Common myeloid progenitor, CD34-positive (primary cell): Measurements from ENCODE around the gene VAMP2.

Source experiments
- CTCF ChIA-PET: fragments of 350-600 bp; sonication (Branson Sonifier 250); formaldehyde crosslinking; loops from one replicate; lab custom pipeline; 2021; ENCODE audit warnings: antibody characterized with exemption; lab: Charles Lee
- POLR2A ChIA-PET: fragments of 350-600 bp; sonication (Branson Sonifier 250); formaldehyde crosslinking; loops from one replicate; lab custom pipeline; 2021; ENCODE audit warnings: antibody characterized with exemption; lab: Charles Lee
- DNase-seq, 3 donors: peaks; one replicate each; pipeline versions ENCODE4 v3.0.0 to v3.0.0-alpha.2; 2013
- H3K27ac ChIP-seq, 2 experiments: 1 replicate in 1 of 2; 2 replicates in 1 of 2; pipeline ENCODE4 v1.7.0; 2013; ENCODE audit warnings: inconsistent platforms in 2 of 2, low read length in 2 of 2, mild to moderate bottlenecking in 2 of 2, low read depth in 1 of 2, moderate library complexity in 1 of 2; ENCODE audit not compliant: severe bottlenecking in 2 of 2, insufficient read depth in 1 of 2, poor library complexity in 1 of 2
- H3K27me3 ChIP-seq, 5 experiments: replicated peaks in 2 of 5; 1 replicate in 3 of 5; 2 replicates in 2 of 5; pipeline versions ENCODE4 v1.6.1 to v1.7.0; 2013; ENCODE audit warnings: low read length in 4 of 5, mild to moderate bottlenecking in 2 of 5, moderate library complexity in 2 of 5, inconsistent platforms in 1 of 5; ENCODE audit not compliant: insufficient read depth in 5 of 5, control insufficient read depth in 4 of 5
- H3K36me3 ChIP-seq, 4 experiments: 1 replicate in 2 of 4; 2 replicates in 2 of 4; pipeline versions ENCODE4 v1.6.1 to v1.7.0; 2013; ENCODE audit warnings: low read length in 3 of 4, control low read depth in 1 of 4, mild to moderate bottlenecking in 1 of 4; ENCODE audit not compliant: control insufficient read depth in 4 of 4, insufficient read depth in 4 of 4
- H3K4me1 ChIP-seq, 4 experiments: 1 replicate in 3 of 4; 2 replicates in 1 of 4; pipeline versions ENCODE4 v1.6.1 to v1.7.1; 2013; ENCODE audit warnings: low read length in 3 of 4, mild to moderate bottlenecking in 3 of 4, control low read depth in 1 of 4, inconsistent platforms in 1 of 4, moderate library complexity in 1 of 4; ENCODE audit not compliant: control insufficient read depth in 4 of 4, insufficient read depth in 4 of 4; ENCODE audit errors: control extremely low read depth in 1 of 4
- H3K4me3 ChIP-seq, 7 experiments: 1 replicate in 4 of 7; 2 replicates in 3 of 7; pipeline versions ENCODE4 v1.5.1 to v1.7.0; 2013; ENCODE audit warnings: mild to moderate bottlenecking in 7 of 7, low read length in 6 of 7, moderate library complexity in 6 of 7, inconsistent platforms in 2 of 7, low read depth in 2 of 7, control low read depth in 1 of 7; ENCODE audit not compliant: insufficient read depth in 4 of 7, control insufficient read depth in 1 of 7; ENCODE audit errors: extremely low read depth in 1 of 7
- H3K9me3 ChIP-seq, 5 experiments: 1 replicate in 4 of 5; 2 replicates in 1 of 5; pipeline versions ENCODE4 v1.6.1 to v1.7.1; 2013; ENCODE audit warnings: low read length in 4 of 5, mild to moderate bottlenecking in 2 of 5, inconsistent platforms in 1 of 5, low read depth in 1 of 5, moderate library complexity in 1 of 5; ENCODE audit not compliant: control insufficient read depth in 4 of 5, insufficient read depth in 2 of 5; ENCODE audit errors: control extremely low read depth in 1 of 5
- WGBS: methylation state at CpG from one replicate; pipeline ENCODE4 v1.1.5; 2013; ENCODE audit not compliant: insufficient coverage; 5-methylcytosine and 5-hydroxymethylcytosine counted together

VAMP2 gene

DNA sequence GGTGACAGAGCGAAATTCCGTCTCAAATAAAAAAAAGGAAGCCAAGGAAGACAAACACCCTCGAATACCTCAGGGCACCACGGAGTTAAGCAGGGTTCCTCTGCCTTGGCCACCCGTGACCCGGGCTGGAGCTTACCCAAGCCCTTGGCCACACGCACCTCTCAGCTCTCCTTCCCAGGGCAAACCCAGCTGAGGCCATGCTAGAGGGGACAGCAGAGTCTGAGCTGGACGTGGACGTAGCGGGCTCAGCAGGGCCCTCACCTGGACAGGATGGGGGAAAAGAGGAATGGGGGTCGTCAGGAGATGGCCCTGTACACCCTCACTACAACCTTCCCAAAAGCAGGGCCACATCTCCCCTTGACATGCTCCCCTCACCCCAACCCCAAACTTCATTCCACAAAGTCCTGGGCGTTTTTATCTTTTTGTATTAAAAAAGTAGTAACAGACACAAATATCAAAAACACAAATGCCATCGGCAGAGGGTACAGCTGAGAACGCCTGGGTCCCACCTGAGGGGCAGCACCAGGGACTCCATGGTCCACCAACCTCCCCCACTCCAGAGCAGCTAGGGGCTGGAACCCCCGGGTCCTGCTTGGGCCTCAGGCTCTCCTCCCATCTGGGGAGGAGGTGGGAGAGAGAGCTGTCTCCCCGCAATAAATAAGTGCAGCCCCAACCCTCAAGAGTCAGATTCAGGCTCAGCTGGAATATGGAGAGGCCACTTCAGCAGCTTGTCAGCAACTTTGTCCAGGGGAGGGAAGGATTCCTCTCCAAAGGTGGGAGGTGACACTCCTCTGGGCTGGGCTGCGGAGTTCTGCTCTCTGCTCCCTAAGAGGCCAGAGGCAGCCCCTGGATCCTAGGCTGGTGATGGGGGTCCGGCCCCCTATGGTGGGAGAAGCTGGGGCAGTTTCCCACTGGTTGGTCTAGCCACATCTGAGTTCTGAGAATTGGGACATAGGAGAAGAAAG, 22.4 kb downstream of the VAMP2 start:
- Histone ChIP-seq H3K36me3 (peaks cover 0 to 50% (median 33%) of the 10 kb centered on the region in 4 experiments), H3K9me3 (no peaks in the 10 kb centered on the region), H3K27ac (no peak overlapping the region), H3K4me3 (no peak overlapping the region), H3K4me1 (peaks cover 5 to 23% (median 20%) of the 10 kb centered on the region in 4 experiments), H3K27me3 (no peaks in the 10 kb centered on the region)
- ChIA-PET POLR2A (interaction anchor here (0.5 to 4.1 kb wide), 12 partner anchors 8 to 283 kb away, joined by 3 to 23 read pairs (median 6); partner anchors contain the start of genes NAA38, PER1 and TMEM107), CTCF (interaction anchor here (0.9 to 22.4 kb wide), 9 partner anchors 12 to 84 kb away, joined by 3 to 292 read pairs (median 8); partner anchors contain the start of genes ALOXE3, HES7, PER1 and VAMP2)
- 90% methylated on average over 10 of the region's 18 CpGs for WGBS
- no peak for DNase-seq

DNA sequence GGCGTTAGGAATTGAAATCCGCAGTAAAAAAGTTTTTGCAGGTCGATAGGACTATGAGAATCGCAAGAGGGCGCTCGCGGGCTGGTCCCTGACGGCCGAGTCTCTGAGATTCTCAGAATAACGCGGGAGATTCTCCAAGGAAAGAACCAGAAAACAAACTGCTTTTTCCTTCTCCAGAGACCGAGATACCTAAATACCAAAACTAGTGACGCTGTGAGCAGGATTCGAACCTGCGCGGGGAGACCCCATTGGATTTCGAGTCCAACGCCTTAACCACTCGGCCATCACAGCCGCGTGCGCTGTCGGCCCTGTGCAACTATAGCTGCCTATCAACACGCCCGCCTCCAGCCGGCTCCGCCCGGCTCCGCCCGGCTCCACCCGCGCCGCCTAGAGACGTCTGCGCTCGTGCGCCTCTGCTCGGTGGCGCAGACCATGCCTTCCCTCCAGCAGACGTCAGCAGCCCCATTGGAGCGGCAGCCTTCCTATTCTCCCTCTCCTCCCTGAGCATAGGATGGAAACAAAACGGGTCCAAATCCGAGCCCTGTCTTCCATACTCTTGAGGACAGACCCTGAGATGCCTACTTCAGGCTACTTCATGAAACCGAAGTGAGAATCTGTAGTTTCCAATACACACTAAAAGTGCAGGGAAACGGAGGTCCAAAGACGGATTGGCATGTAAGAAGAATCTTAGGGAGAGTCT, 23.9 kb downstream of the VAMP2 start:
- peak overlapping the region; percentile 33 to 81 (median 72) for H3K4me3 ChIP-seq
- ChIA-PET POLR2A (interaction anchor here (0.6 to 4.1 kb wide), 12 partner anchors 9 to 47 kb away, joined by 3 to 23 read pairs (median 5); partner anchors contain the start of genes PER1 and TMEM107), CTCF (interaction anchor here (0.8 to 22.4 kb wide), 9 partner anchors 11 to 85 kb away, joined by 3 to 292 read pairs (median 6); partner anchors contain the start of genes ALOXE3, HES7, PER1 and VAMP2)
- H3K27ac ChIP-seq: peak overlapping the region; percentile 40 to 80
- H3K9me3 ChIP-seq: no peaks in the 10 kb centered on the region
- DNase-seq: peak; percentile 94 to 97 (median 97)
- peaks cover 5 to 23% (median 20%) of the 10 kb centered on the region in 4 experiments for H3K4me1 ChIP-seq
- no peaks in the 10 kb centered on the region for H3K27me3 ChIP-seq
- 0% methylated on average over 37 of the region's 46 CpGs for WGBS
- H3K36me3 ChIP-seq: peaks cover 0 to 35% (median 23%) of the 10 kb centered on the region in 4 experiments

DNA sequence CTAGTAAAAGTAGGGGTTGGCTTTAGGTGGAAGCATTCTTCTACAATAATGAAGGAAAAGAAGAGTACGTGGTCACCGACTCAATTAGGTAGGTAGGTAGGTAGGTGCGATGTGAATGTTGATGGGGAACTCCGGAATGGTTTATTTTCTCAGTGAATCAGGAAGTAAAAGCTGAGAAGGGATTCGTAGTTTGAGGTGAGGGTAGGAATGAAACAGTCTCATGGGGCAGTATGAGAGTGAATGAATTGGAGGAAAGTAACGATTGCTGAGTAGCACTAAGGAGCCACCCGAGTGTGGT, 24.4 kb downstream of the VAMP2 start:
- H3K4me3 ChIP-seq: peak overlapping the region in 6 of 7 experiments; percentile 58 to 81 (median 72)
- H3K4me1 ChIP-seq: peaks cover 5 to 23% (median 20%) of the 10 kb centered on the region in 4 experiments
- H3K27ac ChIP-seq: peak overlapping the region; percentile 14 to 29

DNA sequence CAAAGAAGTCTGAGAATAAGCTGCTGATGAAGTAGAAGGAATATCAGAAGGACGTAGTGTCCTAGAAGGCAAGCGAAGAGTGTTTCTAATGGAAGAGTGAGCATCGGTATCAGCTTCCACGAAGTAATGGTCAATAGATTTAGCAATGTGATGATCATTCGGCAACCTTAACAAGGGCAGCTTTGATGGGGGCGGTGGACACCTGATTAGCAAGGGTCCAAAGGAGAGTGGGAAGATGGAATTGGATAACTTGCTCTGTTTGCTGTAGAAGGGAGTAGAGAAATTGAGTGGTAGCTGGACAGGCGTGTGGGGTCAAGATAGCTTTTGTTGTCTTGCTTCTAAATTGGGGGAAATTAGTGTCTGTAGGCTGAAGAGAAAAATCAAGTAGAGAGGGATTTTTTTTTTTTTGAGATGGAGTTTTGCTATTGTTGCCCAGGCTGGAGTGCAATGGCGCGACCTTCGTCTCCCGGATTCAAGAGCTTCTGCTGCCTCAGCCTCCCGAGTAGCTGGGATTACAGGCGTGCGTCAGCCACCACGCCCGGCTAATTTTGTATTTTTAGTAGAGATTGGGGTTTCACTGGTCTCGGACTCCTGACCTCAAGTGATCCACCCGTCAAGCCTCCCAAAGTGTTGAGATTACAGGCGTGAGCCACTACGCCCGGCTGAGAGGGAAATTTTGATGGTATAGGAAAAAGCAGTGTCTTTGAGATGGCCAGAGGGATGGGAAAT, 24.9 kb downstream of the VAMP2 start:
- POLR2A ChIA-PET: interaction anchor here (1.1 to 4.1 kb wide), 4 partner anchors 18 to 36 kb away, joined by 6 to 23 read pairs (median 16); no protein-coding TSS in a partner anchor
- Histone ChIP-seq H3K36me3 (peaks cover 0 to 27% (median 22%) of the 10 kb centered on the region in 4 experiments), H3K4me3 (peak overlapping the region in 6 of 7 experiments; percentile 58 to 81 (median 72)), H3K4me1 (peaks cover 5 to 23% (median 20%) of the 10 kb centered on the region in 4 experiments), H3K9me3 (no peaks in the 10 kb centered on the region), H3K27me3 (no peaks in the 10 kb centered on the region), H3K27ac (peak overlapping the region in 1 of 2 experiments; percentile 14)
- 34% methylated on average over 13 of the region's 21 CpGs for WGBS
- CTCF ChIA-PET: interaction anchor here (0.6 to 22.4 kb wide), 12 partner anchors 10 to 206 kb away, joined by 3 to 292 read pairs (median 5); partner anchors contain the start of genes ALOXE3, CNTROB, HES7 and PER1
- no peak for DNase-seq

More for the DNA sequence above, 24.4 kb downstream of the VAMP2 start:
- no peaks in the 10 kb centered on the region for H3K27me3 ChIP-seq
- peaks cover 0 to 31% (median 22%) of the 10 kb centered on the region in 4 experiments for H3K36me3 ChIP-seq
- ChIA-PET POLR2A (interaction anchor here (0.6 to 4.1 kb wide), 8 partner anchors 11 to 35 kb away, joined by 3 to 23 read pairs (median 8); partner anchors contain the start of gene PER1), CTCF (interaction anchor here (0.6 to 22.4 kb wide), 9 partner anchors 10 to 206 kb away, joined by 3 to 292 read pairs (median 8); partner anchors contain the start of genes ALOXE3, CNTROB, HES7 and PER1)
- no peak for DNase-seq
- WGBS: 0% methylated on average over 7 of the region's 7 CpGs
- no peaks in the 10 kb centered on the region for H3K9me3 ChIP-seq

DNA sequence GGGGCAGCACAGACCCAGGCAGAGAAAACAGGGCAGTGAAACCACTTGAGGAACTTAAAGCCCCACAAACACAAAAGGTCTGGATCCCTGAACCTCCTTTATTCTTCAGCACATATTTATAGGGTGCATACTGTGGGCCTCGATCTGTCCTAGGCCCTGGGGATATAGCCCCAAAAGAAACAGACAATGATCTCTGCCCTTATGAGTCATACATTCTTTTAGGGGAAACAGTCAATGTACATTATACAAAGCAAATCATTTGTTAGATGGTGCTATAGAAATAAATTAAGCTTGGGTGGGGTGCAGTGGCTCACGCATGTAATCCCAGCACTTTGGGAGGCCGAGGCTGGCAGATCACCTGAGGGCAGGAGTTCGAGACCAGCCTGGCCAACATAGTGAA, 28.8 kb downstream of the VAMP2 start:
- peaks cover 5 to 14% (median 12%) of the 10 kb centered on the region in 4 experiments for H3K4me1 ChIP-seq
- H3K27me3 ChIP-seq: peaks cover 0 to 4% (median 0%) of the 10 kb centered on the region in 5 experiments
- WGBS: 95% methylated on average over 3 of the region's 4 CpGs
- no peak overlapping the region for H3K27ac ChIP-seq
- ChIA-PET CTCF (interaction anchor here (1.3 to 22.4 kb wide), 3 partner anchors 10 to 72 kb away, joined by 4 to 292 read pairs (median 6); partner anchors contain the start of genes HES7, PER1 and VAMP2), POLR2A (no interaction called here)
- no peaks in the 10 kb centered on the region for H3K36me3 ChIP-seq
- no peak for DNase-seq
- H3K4me3 ChIP-seq: no peak overlapping the region
- no peaks in the 10 kb centered on the region for H3K9me3 ChIP-seq

DNA sequence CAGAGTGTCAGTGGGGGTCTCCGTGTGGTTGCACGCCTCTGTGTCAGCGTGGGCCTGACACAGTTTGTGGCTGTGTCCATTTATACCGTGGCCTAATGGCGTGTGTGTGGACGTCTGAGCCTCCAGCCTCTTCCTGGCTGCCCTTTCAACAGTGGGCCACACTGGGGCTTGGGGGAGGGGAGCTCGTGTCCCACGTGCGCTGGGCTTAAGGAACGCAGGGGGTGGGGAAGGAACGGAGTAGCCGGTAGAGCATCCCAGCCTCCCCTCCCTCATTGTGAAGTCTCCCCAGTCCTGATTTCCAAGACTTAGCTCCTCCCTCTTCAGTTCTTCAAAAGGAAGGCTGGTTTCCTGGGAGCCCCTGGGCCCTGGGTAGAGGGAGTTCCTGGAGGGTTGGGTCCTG, 29.3 kb downstream of the VAMP2 start:
- Histone ChIP-seq H3K36me3 (no peaks in the 10 kb centered on the region), H3K27me3 (peaks cover 0 to 4% (median 0%) of the 10 kb centered on the region in 5 experiments), H3K27ac (no peak overlapping the region), H3K4me1 (peaks cover 4 to 12% (median 11%) of the 10 kb centered on the region in 4 experiments), H3K9me3 (no peaks in the 10 kb centered on the region), H3K4me3 (no peak overlapping the region)
- WGBS: 92% methylated on average over 6 of the region's 12 CpGs
- DNase-seq: no peak
- ChIA-PET POLR2A (interaction anchor here (0.7 kb wide), 1 partner anchor 134 kb away, joined by 3 read pairs; no protein-coding TSS in a partner anchor), CTCF (interaction anchor here (0.6 to 22.4 kb wide), 4 partner anchors 8 to 72 kb away, joined by 3 to 292 read pairs (median 5); partner anchors contain the start of genes HES7, PER1 and VAMP2)
